M059J (cell line): ENCODE results near the gene ELP1. TPM values are rescaled to one million over a fixed set of nuclear protein-coding genes. Genes with fewer than 3 reads are reported as not detected.
"Not testable (repeated sequence)": the region's sequence is repeated elsewhere in the genome, so short reads cannot be mapped to it uniquely, and the experiment has no call there.

Source experiments
- DNase-seq: peaks from one replicate; pipeline ENCODE4 v3.0.0-alpha.2; 2012; ENCODE audit warnings: low read depth
- total RNA-seq: library from RNA; depleted of rRNA; stranded (reverse); fragments of >200 nt; shearing (Covaris generic); gene quantifications from 2 replicates; pipeline ENCODE4 v1.2.3, GENCODE V29; 2014

ELP1 gene
- total RNA-seq, 1 experiment from 2014 or later = 27.6 TPM

DNA sequence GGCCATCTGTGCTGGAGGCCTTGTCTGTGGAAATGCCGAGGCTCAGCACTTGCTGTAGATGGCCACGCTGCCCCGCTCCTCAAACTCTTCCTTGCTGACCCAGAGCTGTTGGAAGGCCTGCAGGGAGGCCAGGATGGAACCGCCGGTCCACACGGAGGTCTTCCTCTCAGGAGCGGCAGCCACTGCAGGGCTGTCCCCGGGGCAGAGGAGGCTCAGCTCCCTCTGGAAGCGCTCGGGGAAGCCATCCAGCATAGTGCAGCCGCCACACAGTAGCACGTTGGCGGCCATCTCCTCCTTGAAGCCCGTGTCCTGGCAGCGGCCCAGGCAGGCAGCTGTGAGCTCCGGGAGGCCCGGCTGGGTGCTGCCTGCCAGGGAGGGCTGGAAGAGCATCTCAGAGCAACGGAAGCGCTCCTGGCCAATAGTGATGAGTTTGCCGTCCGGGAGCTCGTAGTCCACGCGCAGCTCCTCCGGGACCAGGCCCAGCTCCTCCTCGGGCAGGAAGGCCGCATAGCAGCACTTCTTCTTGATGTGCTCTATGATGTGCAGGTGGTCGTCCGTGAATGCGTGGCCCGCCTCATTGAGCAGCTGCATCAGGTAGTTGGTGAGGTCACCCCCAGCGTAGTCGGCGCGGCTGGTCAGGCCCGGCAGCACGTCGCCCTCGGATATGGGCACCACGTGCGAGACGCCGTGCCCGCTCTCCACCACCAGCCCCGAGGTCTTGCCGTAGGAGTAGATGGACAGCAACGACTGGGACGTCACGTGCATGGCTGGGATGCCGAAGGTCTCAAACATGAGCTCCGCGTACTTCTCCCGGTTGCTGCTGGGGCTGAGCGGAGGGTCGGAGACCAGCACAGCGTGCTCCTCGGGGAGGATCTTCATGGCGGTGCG lies 79.0 kb downstream of the ELP1 start:
- DNase-seq = no peak

DNA sequence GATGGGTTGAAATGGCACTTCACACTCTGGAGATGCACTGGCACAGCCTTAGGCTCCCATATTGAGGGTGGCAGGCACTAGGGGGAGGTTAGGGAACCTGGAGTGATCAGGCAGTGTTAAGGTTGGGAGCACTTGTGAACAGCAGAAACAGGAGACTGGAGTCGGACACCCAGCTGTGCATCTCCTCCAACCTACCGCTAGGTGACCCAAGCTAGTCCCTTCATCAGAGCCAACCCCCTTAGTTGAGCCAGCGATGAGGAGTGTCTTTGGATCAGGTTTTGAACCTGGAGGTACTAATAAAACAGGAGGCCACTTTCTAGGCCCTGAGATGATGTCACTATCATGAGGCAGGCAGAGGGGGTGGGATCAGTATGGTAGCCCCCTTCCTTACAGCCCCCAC lies 79.8 kb downstream of the ELP1 start:
- DNase-seq = no peak

DNA sequence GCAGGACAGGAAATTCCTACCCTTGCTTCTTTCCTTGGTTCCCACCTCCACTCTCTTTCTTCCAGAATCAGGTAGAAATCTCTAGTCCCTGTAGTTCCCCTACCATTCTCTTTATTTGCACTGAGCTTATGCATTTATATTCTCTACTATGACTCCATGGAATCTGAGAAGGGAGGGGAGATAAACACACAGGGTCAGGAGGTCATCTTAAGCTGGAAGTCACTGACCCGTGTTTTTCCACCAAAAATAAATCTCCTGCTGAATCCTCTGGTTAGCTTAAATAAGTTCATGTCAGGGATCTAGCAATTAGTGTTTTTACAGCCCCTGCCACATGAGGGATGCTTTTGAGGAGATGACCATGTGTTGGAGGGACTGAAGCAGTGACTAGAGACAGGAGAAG lies 81.8 kb downstream of the ELP1 start:
- no peak for DNase-seq

DNA sequence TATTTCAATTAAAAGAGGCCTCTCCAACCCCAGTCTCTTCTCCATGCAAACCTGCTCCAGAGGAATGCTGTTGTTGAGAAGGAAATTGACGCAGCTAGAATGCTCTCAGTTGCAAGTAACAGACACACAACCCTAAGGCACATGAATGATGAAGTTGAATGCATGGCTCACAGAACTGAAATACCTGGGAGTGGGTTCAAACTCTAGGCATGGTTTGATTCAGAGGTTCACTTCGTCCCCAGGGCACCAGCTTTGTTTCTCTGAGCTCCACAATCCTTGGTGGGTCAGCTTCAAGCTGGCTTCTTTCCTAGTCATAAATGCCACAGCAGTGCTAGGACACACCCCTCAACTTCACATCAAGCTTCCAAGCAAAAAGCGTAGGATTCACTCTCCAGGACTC lies 82.8 kb downstream of the ELP1 start:
- no peak for DNase-seq

DNA sequence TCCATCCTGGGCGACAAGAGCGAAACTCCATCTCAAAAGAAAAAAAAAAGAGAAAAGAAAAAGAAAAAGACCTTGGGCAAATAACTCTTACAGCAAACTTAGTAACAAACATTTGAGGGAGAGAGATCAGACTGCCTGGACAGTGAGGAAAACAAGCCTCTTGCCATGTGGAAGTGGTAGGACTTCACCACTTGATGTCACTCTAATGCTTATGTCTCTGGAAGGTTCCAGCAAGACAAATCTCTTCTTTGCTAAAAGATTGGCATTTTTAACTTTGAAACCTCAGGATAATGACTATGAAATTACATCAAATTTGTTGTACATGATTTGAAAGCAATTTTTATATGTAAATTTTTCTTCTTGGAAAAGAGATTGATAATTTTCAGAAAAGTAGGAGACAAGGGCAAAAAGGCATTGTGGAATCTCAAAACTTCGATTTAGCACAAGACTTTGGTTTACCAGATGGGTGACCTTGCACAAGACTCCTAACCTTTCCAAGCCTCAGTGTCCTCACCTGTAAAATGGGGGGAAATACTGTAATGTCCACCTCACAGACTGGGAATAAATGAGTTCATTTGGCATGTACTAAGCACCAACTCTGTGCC lies 83.5 kb downstream of the ELP1 start:
- DNase-seq = peak; percentile 43

DNA sequence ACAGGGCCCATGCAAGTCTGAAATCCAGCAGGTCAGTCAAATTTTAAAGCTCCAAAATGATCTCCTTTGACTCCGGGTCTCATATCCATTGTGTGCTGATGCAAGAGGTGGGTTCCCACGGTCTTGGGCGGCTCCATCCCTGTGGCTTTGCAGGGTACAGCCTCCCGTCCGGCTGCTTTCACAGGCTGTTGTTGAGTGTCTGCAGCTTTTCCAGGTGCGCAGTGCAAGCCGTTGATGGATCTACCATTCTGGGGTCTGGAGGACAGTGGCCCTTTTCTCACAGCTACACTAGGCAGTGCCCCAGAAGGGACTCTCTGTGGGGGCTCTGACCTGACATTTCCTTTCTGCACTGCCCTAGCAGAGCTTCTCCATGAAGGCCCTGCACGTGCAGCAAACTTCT lies 85.6 kb downstream of the ELP1 start:
- DNase-seq = not testable (repeated sequence)

DNA sequence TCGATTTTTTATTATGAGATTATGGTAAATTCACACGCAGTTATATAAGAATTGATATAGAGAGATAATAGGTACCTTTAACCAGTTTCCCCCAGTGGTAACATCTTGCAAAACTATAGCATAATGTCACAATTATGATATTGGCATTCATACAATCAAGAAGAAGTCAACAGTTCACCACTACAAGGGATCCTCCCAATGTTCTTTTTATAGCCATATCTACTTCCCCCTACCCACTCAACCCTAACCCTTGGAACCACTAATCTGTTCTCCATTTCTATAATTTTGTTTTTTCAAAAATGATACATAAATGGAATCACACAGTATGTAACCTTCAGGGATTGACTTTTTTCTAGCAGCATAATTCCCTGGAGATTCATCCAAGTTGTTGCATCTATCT lies 88.0 kb downstream of the ELP1 start:
- no peak for DNase-seq

DNA sequence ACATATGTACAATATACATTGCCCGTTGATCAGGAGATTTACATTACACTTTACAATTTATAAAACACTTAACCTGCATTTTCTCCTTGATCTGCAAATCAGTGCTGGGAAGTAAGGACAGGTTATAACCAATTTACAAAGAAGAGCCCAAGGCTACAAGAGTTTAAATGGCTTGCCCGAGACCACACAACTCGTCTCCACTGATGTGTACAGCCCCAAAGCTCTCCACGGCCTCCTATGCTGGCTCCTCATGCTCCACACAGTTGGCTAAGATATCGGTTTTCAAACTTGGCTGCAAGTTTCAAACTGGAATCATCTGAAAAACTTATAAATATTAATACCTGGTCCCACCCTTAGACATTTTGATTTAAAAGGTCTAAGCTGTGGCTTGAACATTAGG lies 88.4 kb downstream of the ELP1 start:
- no peak for DNase-seq

DNA sequence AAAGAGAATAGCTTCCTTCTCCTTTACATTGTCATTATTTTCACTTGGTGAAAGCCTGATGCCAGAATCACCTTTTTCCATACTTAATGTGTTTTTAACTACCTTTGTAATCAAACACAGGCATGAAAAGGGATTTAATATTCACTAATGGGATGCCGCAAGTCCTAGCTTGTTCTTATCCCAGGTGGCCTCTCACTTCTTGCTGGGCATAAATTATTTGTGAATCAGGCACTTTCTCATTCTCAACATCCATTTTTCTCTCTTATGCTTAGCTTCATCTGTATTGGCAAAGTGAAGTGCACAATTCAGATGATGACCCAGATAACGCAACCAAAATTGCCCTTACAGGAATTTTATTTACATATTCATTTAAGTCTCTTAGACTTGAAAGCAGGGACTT lies 89.1 kb downstream of the ELP1 start:
- no peak for DNase-seq

DNA sequence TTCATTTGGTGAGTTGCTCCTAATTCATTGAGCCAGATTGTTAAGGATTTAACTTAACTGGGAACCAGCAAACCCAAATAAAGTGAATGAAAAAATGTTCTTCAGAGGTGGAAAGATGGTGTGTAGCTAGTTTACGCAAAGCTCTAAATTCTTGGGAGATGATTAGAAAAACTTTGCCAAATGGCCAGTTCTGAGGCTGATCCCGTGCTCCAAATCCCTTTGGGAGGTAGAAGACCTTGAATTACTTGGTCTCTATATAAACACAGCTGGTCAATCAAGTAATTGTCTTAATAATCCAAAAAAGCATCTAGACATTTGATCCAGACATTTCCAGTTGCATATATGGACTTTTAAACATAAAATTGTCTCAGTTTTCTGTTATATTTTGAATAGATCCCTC lies 89.5 kb downstream of the ELP1 start:
- DNase-seq = no peak

DNA sequence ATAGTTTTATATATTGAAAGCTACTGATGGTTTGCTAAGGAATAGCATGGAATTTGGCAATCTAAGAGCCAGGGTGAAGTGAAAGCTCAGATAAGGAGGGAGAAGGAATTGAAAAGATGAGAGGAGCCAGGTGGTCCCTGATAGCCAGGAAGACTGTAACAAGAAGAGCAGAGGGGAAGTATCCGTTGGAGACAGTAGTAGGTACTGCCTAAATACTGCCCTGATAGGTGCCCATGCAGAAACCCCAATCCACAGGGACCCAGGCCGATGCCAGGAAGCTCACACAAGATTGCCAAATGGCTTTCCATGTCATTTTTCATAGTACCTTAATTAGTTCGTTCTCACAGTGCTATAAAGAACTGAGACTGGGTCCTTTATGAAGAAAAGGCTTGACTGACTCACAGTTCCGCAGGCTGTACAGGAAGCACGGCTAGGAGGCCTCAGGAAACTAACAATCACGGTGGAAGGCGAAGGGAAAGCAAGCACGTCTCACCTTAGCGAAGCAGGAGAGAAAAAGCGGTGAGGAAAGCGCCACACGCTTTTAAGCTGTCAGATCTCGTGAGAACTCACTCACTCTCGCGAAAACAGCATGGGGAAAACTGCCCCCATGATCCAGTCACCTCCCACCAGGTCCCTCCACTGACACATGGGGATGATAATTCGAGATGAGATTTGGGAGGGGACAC lies 91.2 kb downstream of the ELP1 start:
- DNase-seq = peak; percentile 68

DNA sequence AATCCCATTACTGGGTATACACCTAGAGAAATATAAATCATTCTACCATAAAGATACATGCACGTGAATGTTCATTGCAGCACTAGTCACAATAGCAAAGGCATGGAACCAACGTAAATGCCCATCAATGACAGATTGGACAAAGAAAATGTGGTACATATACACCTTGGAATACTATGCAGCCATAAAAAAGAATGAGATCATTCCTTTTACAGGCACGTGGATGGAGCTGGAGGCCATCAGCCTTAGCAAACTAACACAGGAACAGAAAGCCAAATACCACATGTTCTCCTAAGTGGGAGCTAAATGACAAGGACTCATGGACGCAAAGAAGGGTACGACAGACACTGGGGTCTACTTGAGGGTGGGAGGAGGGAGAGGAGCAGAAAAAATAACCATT lies 94.4 kb downstream of the ELP1 start:
- not testable (repeated sequence) for DNase-seq

DNA sequence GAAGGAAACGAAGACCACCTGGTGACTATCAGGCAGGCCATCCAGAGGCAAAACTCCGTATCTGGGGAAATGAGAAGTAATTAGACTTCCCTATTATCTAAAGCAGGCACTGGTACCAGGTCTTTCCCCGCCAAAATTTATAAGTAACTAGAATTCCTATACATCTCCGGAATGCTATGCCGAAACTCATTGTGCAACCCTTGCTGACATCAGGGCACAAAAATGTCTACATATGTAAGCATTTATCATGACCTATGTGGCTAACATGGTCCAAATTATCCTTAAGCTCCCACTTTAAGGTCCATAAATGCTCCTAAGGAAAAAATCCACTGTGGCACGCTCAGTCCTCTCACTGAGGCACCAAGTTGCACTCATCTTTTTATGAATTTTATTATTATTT lies 95.9 kb downstream of the ELP1 start:
- DNase-seq = no peak

DNA sequence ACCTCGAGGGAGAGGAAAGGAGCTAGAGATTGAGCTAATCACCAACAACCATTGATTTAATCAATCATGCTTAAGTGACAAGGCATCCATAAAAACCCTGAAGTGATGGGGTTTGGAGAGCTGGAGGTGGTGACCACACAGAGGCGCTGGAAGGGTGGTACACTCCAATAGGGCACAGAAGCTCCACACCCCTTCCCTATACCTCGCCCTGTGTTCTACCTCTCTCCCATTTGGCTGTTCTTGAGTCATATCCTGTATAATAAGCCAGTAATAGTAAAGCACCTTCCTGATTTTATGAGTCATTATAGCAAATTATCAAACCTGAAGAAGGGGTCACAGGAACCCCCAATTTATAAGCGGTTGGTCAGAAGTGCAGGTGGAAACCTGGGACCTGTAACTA lies 96.4 kb downstream of the ELP1 start:
- peak; percentile 71 for DNase-seq

DNA sequence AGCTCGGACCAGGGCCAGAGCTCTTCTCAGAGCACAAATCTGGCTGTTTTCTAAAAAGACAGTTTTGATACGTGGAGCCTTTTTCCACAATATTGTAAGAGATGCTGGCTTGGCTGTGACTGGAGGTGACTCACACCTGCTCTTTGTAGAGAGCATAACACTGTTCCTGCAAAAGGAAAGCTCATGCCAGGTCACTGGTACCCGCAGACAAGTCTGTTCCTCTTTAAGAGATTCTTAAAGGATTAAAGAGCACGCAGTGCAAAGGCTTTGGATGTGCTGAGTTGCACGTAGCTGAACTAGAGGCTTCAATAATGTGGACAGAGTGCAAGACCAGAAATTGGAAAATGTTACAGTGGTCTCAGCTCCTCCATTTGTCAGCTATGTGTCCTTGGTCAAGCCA lies 97.1 kb downstream of the ELP1 start:
- DNase-seq = peak; percentile 96

DNA sequence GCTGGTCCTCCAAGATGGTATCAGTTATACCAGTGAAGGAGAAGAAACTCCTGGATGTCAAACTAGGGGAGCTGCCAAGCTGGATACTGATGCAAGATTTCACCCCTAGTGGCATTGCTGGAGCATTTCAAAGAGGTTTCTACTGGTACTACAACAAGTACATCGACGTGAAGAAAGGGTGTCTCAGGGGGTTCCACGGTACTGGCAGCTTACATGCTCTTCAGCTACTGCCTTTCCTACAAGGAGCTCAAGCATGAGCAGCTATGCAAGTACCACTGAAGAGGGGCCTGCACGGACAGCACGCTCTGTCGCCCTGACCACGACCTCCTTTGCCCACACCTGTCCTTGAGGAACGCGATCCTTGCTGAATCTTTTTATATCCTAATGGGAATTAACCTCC lies 97.6 kb downstream of the ELP1 start:
- peak; percentile 26 for DNase-seq

DNA sequence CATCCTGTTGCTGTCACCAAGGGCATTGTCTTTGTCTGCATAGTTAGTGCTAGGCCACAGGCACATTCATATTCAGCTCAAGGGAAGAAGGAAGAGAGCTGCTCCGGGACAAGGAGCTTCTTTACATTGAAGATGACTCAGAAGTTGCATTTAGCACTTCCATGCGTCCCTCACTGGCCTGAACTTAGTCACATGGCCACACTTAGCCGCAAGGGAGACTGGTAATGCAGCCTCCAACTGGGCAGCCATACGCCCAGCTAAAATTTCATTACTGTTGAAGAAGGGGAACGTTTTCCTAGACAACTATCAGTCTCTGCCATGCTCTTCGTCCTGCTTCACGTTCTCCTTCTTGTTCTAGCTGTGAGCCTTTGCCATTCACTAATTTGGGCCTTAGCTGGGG lies 98.1 kb downstream of the ELP1 start:
- DNase-seq = peak; percentile 41

DNA sequence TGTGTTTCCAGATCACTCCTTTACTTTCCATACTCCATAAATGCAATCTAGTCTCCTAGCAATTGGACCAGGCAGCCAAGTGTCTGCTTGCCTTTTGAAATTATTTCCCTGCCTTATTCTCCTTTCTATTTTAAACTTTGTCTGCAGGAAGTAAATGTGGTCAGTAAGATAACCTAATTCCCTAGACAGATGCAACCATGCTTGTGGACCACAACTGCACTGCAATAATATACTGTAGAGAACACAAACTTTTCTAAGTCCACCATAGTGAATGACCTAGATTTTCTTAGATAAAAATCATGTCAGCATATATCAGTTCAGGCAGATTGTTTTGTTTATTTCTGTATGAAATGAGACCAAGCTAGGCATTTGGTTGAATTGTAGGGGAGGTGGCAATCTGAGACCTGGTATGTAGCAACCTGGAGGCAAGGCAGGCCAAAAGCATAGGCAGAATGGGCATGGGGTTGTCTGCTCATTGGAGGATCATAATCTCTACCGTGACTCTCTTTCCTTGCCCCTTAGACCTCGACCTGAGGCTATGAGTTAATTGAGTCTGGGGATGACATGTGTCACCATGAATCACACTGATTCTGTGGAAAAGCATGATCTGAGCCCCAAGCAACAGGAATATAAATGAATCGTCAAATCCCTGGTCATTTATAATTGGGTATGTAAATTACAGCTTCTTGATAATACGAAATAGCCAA lies 98.8 kb downstream of the ELP1 start:
- DNase-seq = peak; percentile 90

DNA sequence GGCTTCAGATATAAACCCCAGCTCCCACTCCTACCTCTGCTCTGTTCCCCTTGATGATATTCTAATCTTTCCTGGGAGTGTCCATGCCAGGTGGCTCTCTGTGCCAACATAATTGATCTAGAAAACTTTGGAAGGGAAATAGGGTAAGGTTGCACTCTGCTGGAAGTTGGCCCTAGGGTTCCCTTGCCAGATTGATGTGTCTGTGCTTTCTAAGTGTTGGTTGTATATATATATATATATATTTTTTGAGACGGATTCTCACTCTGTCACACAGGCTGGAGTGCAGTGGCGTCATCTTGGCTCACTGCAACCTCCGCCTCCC lies 101.8 kb downstream of the ELP1 start:
- no peak for DNase-seq

DNA sequence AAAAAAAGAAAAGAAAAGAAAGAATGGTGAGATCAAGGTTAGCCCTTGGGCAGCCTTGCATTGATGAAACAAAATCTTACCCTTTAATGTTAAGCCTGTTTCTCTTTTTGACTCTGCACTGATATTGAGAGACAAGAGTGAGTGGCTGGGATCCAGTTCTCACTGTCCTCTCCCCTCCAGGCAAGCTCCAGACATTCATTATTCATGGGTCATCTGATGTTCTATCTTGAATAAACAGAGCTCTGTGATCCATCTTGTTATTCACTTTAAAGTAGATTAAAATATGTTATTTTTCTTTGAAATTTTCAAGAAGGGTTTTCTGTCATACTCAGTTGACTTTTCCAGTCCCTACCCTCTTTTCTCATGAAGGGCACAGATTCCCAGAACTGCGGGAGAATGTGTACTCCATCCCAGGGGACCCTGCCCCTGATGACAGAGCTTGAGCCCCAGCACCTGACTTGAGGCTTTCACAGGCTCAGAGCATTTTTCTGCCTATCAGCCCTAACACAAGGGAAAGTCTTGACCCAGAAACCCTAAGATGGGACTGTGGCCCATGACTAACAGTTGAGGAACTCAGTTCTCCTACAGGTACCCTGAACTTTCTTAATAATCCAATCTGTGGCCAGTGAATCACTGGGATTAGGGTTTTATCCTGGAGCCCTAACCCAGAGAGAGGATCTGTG lies 102.3 kb downstream of the ELP1 start:
- peak; percentile 90 for DNase-seq

DNA sequence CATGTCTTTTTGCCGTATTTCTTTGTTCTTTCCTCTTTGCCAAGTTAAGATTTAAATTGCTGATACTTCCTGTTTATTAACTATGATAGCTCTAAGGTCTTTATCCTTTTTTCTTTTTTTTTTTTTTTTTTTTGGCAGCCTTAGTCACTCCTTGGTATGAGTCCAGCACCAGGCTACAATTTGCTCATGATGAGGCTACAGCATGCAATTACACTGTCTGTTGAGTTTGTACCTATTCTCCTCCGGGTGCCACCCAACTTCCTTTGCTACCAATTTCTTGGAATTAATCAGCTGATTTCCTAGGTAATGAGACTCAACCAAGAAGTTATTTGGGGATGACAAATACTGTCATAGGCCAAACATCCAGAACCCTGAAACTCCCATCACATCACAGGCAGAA lies 103.7 kb downstream of the ELP1 start:
- peak; percentile 76 for DNase-seq

DNA sequence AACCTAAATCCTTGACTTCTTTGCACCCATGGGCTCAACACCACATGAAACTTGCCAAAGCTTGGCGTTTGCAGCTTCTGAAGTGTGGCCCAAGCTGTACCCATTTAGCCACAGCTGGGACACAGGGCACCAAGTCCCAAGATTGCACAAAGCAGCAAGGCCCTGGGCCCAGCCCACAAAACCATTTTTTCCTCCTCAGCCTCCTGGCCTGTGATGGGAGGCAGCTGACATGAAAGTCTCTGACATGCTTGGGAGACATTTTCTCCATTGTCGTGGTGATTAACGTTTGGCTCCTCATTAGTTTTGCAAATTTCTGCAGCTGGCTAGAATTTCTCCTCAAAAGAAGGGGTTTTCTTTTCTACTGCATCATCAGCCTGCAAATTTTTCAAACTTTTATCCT lies 110.1 kb downstream of the ELP1 start:
- DNase-seq = no peak
